GM21360 (cell line): ENCODE data around the gene PSG3.
"Not testable (repeated sequence)": the region's sequence is repeated elsewhere in the genome, so short reads cannot be mapped to it uniquely, and the experiment has no call there.

Experiments used
- ATAC-seq: cut with Tn5 transposase; IDR thresholded peaks from one replicate; pipeline ENCODE4 v1.9.1; 2021; ENCODE audit warnings: mild to moderate bottlenecking, moderate library complexity; ENCODE audit not compliant: unreplicated experiment

The PSG3 gene

GRCh38 chr19:42695811-42696503 lies 44.3 kb downstream of the PSG3 start:
- ATAC-seq: no peak

- ATAC-seq: no peak
Measured at GRCh38 chr19:42693760-42694350, 46.4 kb downstream of the PSG3 start.

- ATAC-seq: no peak
Measured at GRCh38 chr19:42683917-42684513, 56.3 kb downstream of the PSG3 start.

- ATAC-seq: not testable (repeated sequence)
Measured at GRCh38 chr19:42676326-42676725, 64.0 kb downstream of the PSG3 start.

GRCh38 chr19:42674549-42674948 lies 65.7 kb downstream of the PSG3 start:
- ATAC-seq: not testable (repeated sequence)
